ENCODE results near the gene BCAS3. TPM values are rescaled to one million over a fixed set of nuclear protein-coding genes. Genes with fewer than 3 reads are reported as not detected.

Gene BCAS3
- total and polyA plus RNA-seq, 11 donors: 4.5 to 23.5 (median 17.9) TPM

DNA sequence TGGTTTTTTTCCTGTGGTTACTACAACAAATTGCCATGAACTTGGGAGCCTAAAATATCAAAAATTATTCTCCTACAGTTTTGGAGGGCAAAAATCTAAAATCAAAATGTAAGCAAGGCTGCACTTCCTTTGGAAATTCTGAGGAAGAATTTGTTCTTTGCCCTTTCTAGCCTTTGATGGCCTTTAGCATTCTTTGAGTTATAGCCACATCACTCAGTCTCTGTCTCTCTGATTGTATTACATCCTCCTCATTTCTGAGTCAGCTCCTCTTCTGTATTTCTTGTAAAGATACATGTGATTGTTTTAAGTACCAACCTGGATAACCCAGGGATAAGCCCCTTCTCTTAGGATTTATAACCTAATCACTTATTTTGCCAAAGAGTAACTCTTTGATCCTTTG, 282.0 kb downstream of the BCAS3 start:
- peaks cover 0 to 34% (median 11%) of the 10 kb centered on the region in 12 donors for H3K9me3 ChIP-seq
- ATAC-seq (no peak), DNase-seq (no peak)
- no peak for TF ChIP-seq POLR2A (IDR thresholded peaks at IDR 0.05)
- TF ChIP-seq, protein P1, sequence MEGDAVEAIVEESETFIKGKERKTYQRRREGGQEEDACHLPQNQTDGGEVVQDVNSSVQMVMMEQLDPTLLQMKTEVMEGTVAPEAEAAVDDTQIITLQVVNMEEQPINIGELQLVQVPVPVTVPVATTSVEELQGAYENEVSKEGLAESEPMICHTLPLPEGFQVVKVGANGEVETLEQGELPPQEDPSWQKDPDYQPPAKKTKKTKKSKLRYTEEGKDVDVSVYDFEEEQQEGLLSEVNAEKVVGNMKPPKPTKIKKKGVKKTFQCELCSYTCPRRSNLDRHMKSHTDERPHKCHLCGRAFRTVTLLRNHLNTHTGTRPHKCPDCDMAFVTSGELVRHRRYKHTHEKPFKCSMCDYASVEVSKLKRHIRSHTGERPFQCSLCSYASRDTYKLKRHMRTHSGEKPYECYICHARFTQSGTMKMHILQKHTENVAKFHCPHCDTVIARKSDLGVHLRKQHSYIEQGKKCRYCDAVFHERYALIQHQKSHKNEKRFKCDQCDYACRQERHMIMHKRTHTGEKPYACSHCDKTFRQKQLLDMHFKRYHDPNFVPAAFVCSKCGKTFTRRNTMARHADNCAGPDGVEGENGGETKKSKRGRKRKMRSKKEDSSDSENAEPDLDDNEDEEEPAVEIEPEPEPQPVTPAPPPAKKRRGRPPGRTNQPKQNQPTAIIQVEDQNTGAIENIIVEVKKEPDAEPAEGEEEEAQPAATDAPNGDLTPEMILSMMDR (IDR thresholded peaks at IDR 0.05): no peak
- H3K36me3 ChIP-seq: peaks cover 0 to 7% (median 0%) of the 10 kb centered on the region in 9 donors
- H3K4me1 ChIP-seq: no peaks in the 10 kb centered on the region
- H3K4me3 ChIP-seq: no peak overlapping the region
- H3K27ac ChIP-seq: no peak overlapping the region
- H3K27me3 ChIP-seq: no peaks in the 10 kb centered on the region
- intact Hi-C loops (cut with DNase I): loop anchor here in 1 of 10 donors (10.0 kb wide), 1 partner anchor 245 kb away; no protein-coding TSS in a partner anchor

DNA sequence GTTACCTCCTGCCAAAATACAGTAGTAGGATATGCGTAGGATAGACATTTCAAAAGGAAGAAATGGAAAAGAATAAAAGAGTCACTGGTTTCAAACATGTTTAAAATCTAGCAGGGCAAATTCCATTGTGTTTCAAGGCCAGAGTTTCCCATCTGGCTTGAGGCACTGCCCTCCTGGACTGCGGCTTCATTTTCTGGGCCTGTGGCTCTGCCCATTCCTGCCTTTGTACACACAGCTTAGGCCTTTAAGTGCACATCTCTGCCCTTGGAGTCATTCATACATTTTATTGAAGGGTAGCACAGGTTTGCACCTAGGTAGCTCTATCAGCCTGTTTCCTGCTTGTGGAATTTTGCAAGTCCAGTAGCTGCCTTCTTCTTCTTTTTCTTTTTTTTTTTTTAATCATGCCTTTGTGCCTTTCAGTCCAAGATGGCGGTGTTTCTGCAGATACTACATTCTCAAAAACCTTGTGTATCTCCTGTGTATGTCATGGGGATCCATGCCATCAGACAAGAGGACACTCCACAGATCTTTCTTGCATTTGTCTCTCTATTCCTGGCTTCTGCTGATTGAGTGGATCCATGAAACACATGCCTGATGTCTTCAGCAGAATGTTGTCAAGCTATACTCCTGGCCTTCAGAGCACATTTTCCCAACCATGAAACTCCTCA, 282.9 kb downstream of the BCAS3 start:
- ATAC-seq (no peak), DNase-seq (no peak)
- 97 to 99% (median 97%) methylated on average over 3 of the region's 3 CpGs for WGBS, 4 donors
- intact Hi-C loops (cut with DNase I): loop anchor here in 1 of 10 donors (10.0 kb wide), 1 partner anchor 246 kb away; no protein-coding TSS in a partner anchor
- Histone ChIP-seq H3K36me3 (peaks cover 0 to 7% (median 0%) of the 10 kb centered on the region in 9 donors), H3K4me1 (no peaks in the 10 kb centered on the region), H3K27ac (no peak overlapping the region), H3K4me3 (no peak overlapping the region), H3K27me3 (no peaks in the 10 kb centered on the region), H3K9me3 (peaks cover 0 to 34% (median 11%) of the 10 kb centered on the region in 12 donors)
- TF ChIP-seq, protein P1 (IDR thresholded peaks at IDR 0.05): no peak
- TF ChIP-seq POLR2A (IDR thresholded peaks at IDR 0.05): no peak

DNA sequence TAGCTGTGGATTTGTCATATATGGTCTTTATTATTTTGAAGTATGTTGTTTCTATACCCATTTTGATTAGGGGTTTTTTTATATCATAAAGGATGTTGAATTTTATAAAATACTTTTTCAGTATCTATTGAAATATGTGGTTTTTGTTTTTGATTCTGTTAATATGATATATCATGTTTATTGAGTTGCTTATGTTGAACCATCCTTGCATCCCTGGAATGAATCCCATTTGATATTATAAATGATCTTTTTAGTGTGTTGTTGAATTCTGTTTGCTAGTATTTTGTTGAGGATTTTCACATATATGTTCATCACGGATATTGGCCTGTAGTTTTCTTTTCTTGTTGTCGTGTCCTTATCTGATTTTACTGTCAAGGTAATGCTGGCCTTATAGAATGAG, 286.5 kb downstream of the BCAS3 start:
- no peaks in the 10 kb centered on the region for H3K27me3 ChIP-seq
- intact Hi-C loops (cut with DNase I): loop anchor here in 1 of 10 donors (10.0 kb wide), 1 partner anchor 249 kb away; no protein-coding TSS in a partner anchor
- H3K9me3 ChIP-seq: peaks cover 0 to 52% (median 11%) of the 10 kb centered on the region in 12 donors
- H3K4me3 ChIP-seq: no peak overlapping the region
- TF ChIP-seq, protein P1 (IDR thresholded peaks at IDR 0.05): no peak
- no peak for TF ChIP-seq POLR2A (IDR thresholded peaks at IDR 0.05)
- WGBS, 4 donors: 92 to 98% (median 95%) methylated on average over 2 of the region's 2 CpGs
- ATAC-seq (no peak), DNase-seq (no peak)
- H3K27ac ChIP-seq: no peak overlapping the region
- peaks cover 0 to 7% (median 0%) of the 10 kb centered on the region in 9 donors for H3K36me3 ChIP-seq
- H3K4me1 ChIP-seq: no peaks in the 10 kb centered on the region

DNA sequence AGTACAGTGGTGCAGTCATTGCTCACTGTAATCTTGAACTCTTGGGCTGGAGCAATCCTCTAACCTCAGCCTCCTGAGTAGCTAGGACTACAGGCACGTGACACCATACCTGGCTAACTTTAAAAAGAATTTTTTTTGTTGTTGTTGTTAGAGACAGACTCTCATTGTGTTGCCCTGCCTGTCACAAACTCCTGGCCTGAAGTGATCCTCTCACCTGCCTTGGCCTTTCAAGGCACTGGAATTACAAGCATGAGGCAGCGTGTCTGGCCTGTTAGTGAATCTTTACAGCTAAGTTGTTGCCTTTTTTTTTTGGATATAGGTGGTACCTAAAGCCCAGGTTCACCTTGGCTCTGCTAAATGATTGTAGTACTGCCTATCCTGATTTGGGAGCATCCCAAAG, 290.6 kb downstream of the BCAS3 start:
- 92 to 100% (median 97%) methylated on average over 2 of the region's 2 CpGs for WGBS, 4 donors
- Histone ChIP-seq H3K4me1 (peaks cover 0 to 3% (median 0%) of the 10 kb centered on the region in 12 donors), H3K27me3 (no peaks in the 10 kb centered on the region), H3K9me3 (peaks cover 0 to 34% (median 9%) of the 10 kb centered on the region in 12 donors), H3K4me3 (no peak overlapping the region), H3K27ac (no peak overlapping the region), H3K36me3 (no peaks in the 10 kb centered on the region)
- no peak for DNase-seq
- ATAC-seq: no peak
- TF ChIP-seq, protein P1 (IDR thresholded peaks at IDR 0.05): no peak
- TF ChIP-seq POLR2A (IDR thresholded peaks at IDR 0.05): no peak
- intact Hi-C loops (cut with DNase I): loop anchor here in 1 of 10 donors (10.0 kb wide), 1 partner anchor 253 kb away; no protein-coding TSS in a partner anchor

All from heart left ventricle (tissue), 16 donors.